K562 (cell line): ENCODE measurements around the gene SPATA2L. TPM values are rescaled to one million over a fixed set of nuclear protein-coding genes. Genes with fewer than 3 reads are reported as not detected.

Experiments used
- CEBPG ChIP-seq, 3 experiments: fragments of 200-800 bp in 1 of 3; sonication (Bioruptor generic) in 1 of 3; sonication (generic) in 1 of 3; formaldehyde crosslinking in 1 of 3; IDR thresholded peaks in 2 of 3; conservative IDR thresholded peaks in 1 of 3; 2 replicates each; pipeline versions ENCODE4 v1.6.1 to v1.8.0; 2016 to 2022; ENCODE audit warnings: missing compliant biosample characterization in 2 of 3, missing genetic modification characterization in 2 of 3, mild to moderate bottlenecking in 1 of 3, missing genetic modification reagents in 1 of 3
- GABPB1 ChIP-seq: sonication (generic); formaldehyde crosslinking; IDR thresholded peaks from 2 replicates; pipeline ENCODE4 v1.8.0; 2022; ENCODE audit warnings: mild to moderate bottlenecking, missing genetic modification reagents
- HDAC3 ChIP-seq: fragments of 450-650 bp; IDR thresholded peaks from 2 replicates; pipeline ENCODE4 v1.6.1; 2018; ENCODE audit warnings: borderline replicate concordance, mild to moderate bottlenecking, moderate library complexity; ENCODE audit not compliant: partially characterized antibody
- HNRNPUL1 ChIP-seq: fragments of 200-400 bp; formaldehyde crosslinking; IDR thresholded peaks from 2 replicates; pipeline ENCODE4 v1.6.1; 2017; ENCODE audit warnings: low read length
- HSF4 ChIP-seq: fragments of 250-450 bp; sonication (Bioruptor Pico); IDR thresholded peaks from 2 replicates; pipeline ENCODE4 v2.1.2; 2022; ENCODE audit warnings: mild to moderate bottlenecking, moderate library complexity, borderline replicate concordance
- LARP7 ChIP-seq: fragments of 450-650 bp; IDR thresholded peaks from 2 replicates; pipeline ENCODE4 v1.6.1; 2016
- NCOA6 ChIP-seq: fragments of 450-650 bp; IDR thresholded peaks from 2 replicates; pipeline ENCODE4 v1.6.1; 2017; ENCODE audit warnings: mild to moderate bottlenecking
- NFE2L1 ChIP-seq: fragments of 450-650 bp; IDR thresholded peaks from 2 replicates; pipeline ENCODE4 v1.6.1; 2016; ENCODE audit warnings: missing genetic modification characterization, low read depth, mild to moderate bottlenecking, missing compliant biosample characterization, moderate library complexity, borderline replicate concordance
- NUFIP1 ChIP-seq: fragments of 450-650 bp; IDR thresholded peaks from 2 replicates; pipeline ENCODE4 v1.6.1; 2018; ENCODE audit not compliant: partially characterized antibody
- POLR2G ChIP-seq: fragments of 200-400 bp; formaldehyde crosslinking; IDR thresholded peaks from 2 replicates; pipeline ENCODE4 v1.6.1; 2017; ENCODE audit warnings: low read depth, mild to moderate bottlenecking, antibody characterized with exemption, low read length, moderate library complexity
- PPARD ChIP-seq: fragments of 250-450 bp; sonication (Bioruptor Pico); IDR thresholded peaks from 2 replicates; pipeline ENCODE4 v1.8.0; 2022; ENCODE audit warnings: inconsistent platforms, mild to moderate bottlenecking, moderate library complexity
- PURB ChIP-seq: sonication (generic); formaldehyde crosslinking; IDR thresholded peaks from 2 replicates; pipeline ENCODE4 v1.9.0; 2021; ENCODE audit warnings: low read depth, mild to moderate bottlenecking, missing genetic modification reagents
- SMARCA4 ChIP-seq: fragments of 450-650 bp; IDR thresholded peaks from 2 replicates; pipeline ENCODE4 v1.6.1; 2016
- SMARCB1 ChIP-seq: IDR thresholded peaks from 2 replicates; pipeline ENCODE4 v1.6.1; 2011; ENCODE audit warnings: improper control_type of control experiment, low read depth; ENCODE audit not compliant: insufficient read length
- ZBTB17 ChIP-seq: fragments of 450-650 bp; formaldehyde crosslinking; IDR thresholded peaks from 2 replicates; pipeline ENCODE4 v1.4.0; 2020; ENCODE audit warnings: mild to moderate bottlenecking
- ZEB2 ChIP-seq: fragments of 450-650 bp; IDR thresholded peaks from 2 replicates; pipeline ENCODE4 v1.6.1; 2016
- ZNF384 ChIP-seq: IDR thresholded peaks from 2 replicates; pipeline ENCODE4 v1.6.1; 2012; ENCODE audit warnings: low read depth, low read length, improper control_type of control experiment
- ZNF584 ChIP-seq: fragments of 200-800 bp; sonication (Bioruptor generic); IDR thresholded peaks from 2 replicates; pipeline ENCODE4 v1.6.1; 2016; ENCODE audit warnings: low read depth, mild to moderate bottlenecking, missing genetic modification characterization, missing compliant biosample characterization
- ZNF778 ChIP-seq: fragments of 450-650 bp; formaldehyde crosslinking; IDR thresholded peaks from 2 replicates; pipeline ENCODE4 v1.4.0; 2020; ENCODE audit warnings: mild to moderate bottlenecking, moderate library complexity
- ZNF780A ChIP-seq: fragments of 250-450 bp; sonication (Bioruptor Pico); IDR thresholded peaks from 2 replicates; pipeline ENCODE4 v1.5.0; 2021; ENCODE audit warnings: mild to moderate bottlenecking
- polyA plus RNA-seq, 8 experiments: library from polyadenylated mRNA; depleted of rRNA in 4 of 8; stranded (reverse) in 5 of 8; unstranded in 3 of 8; fragments of >200 nt; fragmentation: Nextera tagmentation in 2 of 8; fragmentation: Illumina TruSeq in 1 of 8; extraction: Ambion mirVana in 2 of 8; extraction: Trizol in 1 of 8; gene quantifications; 2 replicates each; pipeline versions ENCODE4 v1.2.1 to v1.2.3, GENCODE V29; 2011 to 2014; ENCODE audit warnings: inconsistent platforms in 1 of 8, missing spikeins in 1 of 8
- total RNA-seq, 7 experiments: library from RNA; depleted of rRNA in 6 of 7; stranded (reverse); fragments of >200 nt in 6 of 7; fragmentation: Illumina TruSeq in 2 of 7; extraction: Trizol in 2 of 7; gene quantifications; 2 replicates each; pipeline versions ENCODE4 v1.2.1 to v1.2.3, GENCODE V29; 2011 to 2021; ENCODE audit warnings: low replicate concordance in 1 of 7
- TF ChIP-seq, protein P1 (sequence below), 2 experiments: fragments of 450-650 bp; IDR thresholded peaks; 2 replicates each; pipeline ENCODE4 v1.6.1; 2016
- TF ChIP-seq, protein P2 (sequence below), 2 experiments: fragments of 450-650 bp in 1 of 2; IDR thresholded peaks; 2 replicates each; pipeline ENCODE4 v1.6.1; 2011 to 2017; ENCODE audit warnings: low read depth in 2 of 2, antibody characterized with exemption in 1 of 2, borderline replicate concordance in 1 of 2, low read length in 1 of 2, mild to moderate bottlenecking in 1 of 2, mixed read lengths in 1 of 2; ENCODE audit not compliant: control insufficient read depth in 1 of 2
- TF ChIP-seq, protein P3 (sequence below): fragments of 450-650 bp; IDR thresholded peaks from 2 replicates; pipeline ENCODE4 v1.6.1; 2016; ENCODE audit warnings: borderline replicate concordance

SPATA2L gene
- total and polyA plus RNA-seq, 9 of the 15 experiments (the other 6 are each of a cell fraction or from before 2014, with no cell fraction given), result 0.13 to 19.2 (median 4.8) TPM; not detected in 1

DNA sequence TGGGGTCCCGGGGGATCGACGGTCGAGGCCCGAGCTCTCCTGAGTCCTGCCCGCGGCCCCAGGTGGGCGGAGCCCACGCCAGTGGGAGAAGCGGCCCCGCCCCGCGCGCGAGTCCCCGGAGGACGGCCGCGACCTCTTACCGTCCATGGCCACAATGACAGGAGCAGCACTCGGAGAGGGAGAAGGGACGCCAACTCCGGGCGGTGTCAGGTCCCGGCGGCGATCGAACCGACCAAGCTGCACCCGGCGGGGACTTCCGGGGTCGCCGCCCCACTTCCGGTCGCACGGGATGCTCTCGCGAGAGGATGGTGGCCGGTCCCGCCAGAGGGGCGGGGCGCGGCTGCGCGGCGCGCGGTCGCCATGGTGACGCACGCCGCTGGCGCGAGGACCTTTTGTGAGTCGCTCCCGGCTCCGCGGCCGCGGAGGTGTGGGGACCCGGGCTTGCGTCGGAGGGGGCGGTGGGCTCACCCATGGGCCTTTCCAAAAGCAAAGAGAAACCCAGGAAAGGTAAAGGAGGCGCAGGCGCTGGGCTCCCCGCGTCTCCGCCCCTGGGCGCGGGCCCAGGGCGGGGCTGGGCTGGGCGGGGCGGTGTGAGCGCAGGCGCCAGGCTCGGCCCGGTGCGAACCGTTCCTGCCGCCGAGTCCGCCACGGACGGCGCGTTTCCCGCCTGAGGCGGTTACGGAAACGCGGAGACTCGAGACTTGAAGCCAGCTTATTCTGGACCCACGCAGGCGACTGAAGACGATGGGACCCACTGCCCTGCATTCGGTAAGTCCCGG lies 43.9 kb downstream of the SPATA2L start, which contains the start of the genes CHMP1A and SPATA33 (continued):
- TF ChIP-seq POLR2G (peak; percentile 92), SMARCA4 (no peak), ZNF584 (no peak), NUFIP1 (no peak), ZNF778 (no peak), NCOA6 (no peak), LARP7 (no peak), HNRNPUL1 (no peak), CEBPG (CRISPR knock-in tag; IDR thresholded peaks at IDR 0.05) (no peak), CEBPG (tag; conservative IDR thresholded peaks at IDR 0.05 in 1 of 2, IDR thresholded peaks at IDR 0.05 in 1 of 2) (no peak), PPARD (CRISPR knock-in tag) (no peak), SMARCB1 (no peak), GABPB1 (CRISPR knock-in tag) (peak; percentile 96), HDAC3 (no peak), ZEB2 (no peak), ZBTB17 (CRISPR knock-in tag) (peak; percentile 25; the same call in 1 of the 2 replicates), NFE2L1 (tag) (no peak), HSF4 (CRISPR knock-in tag) (no peak), PURB (CRISPR knock-in tag) (no peak), ZNF780A (CRISPR knock-in tag) (no peak), ZNF384 (no peak)
- TF ChIP-seq, protein P1, sequence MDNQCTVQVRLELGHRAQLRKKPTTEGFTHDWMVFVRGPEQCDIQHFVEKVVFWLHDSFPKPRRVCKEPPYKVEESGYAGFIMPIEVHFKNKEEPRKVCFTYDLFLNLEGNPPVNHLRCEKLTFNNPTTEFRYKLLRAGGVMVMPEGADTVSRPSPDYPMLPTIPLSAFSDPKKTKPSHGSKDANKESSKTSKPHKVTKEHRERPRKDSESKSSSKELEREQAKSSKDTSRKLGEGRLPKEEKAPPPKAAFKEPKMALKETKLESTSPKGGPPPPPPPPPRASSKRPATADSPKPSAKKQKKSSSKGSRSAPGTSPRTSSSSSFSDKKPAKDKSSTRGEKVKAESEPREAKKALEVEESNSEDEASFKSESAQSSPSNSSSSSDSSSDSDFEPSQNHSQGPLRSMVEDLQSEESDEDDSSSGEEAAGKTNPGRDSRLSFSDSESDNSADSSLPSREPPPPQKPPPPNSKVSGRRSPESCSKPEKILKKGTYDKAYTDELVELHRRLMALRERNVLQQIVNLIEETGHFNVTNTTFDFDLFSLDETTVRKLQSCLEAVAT (IDR thresholded peaks at IDR 0.05), result no peak
- TF ChIP-seq, protein P2, sequence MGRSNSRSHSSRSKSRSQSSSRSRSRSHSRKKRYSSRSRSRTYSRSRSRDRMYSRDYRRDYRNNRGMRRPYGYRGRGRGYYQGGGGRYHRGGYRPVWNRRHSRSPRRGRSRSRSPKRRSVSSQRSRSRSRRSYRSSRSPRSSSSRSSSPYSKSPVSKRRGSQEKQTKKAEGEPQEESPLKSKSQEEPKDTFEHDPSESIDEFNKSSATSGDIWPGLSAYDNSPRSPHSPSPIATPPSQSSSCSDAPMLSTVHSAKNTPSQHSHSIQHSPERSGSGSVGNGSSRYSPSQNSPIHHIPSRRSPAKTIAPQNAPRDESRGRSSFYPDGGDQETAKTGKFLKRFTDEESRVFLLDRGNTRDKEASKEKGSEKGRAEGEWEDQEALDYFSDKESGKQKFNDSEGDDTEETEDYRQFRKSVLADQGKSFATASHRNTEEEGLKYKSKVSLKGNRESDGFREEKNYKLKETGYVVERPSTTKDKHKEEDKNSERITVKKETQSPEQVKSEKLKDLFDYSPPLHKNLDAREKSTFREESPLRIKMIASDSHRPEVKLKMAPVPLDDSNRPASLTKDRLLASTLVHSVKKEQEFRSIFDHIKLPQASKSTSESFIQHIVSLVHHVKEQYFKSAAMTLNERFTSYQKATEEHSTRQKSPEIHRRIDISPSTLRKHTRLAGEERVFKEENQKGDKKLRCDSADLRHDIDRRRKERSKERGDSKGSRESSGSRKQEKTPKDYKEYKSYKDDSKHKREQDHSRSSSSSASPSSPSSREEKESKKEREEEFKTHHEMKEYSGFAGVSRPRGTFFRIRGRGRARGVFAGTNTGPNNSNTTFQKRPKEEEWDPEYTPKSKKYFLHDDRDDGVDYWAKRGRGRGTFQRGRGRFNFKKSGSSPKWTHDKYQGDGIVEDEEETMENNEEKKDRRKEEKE (IDR thresholded peaks at IDR 0.05; ENCODE audit: borderline replicate concordance in 1 of 2, control insufficient read depth in 1 of 2, low read depth in 2 of 2, low read length in 1 of 2), result no peak
- TF ChIP-seq, protein P3, sequence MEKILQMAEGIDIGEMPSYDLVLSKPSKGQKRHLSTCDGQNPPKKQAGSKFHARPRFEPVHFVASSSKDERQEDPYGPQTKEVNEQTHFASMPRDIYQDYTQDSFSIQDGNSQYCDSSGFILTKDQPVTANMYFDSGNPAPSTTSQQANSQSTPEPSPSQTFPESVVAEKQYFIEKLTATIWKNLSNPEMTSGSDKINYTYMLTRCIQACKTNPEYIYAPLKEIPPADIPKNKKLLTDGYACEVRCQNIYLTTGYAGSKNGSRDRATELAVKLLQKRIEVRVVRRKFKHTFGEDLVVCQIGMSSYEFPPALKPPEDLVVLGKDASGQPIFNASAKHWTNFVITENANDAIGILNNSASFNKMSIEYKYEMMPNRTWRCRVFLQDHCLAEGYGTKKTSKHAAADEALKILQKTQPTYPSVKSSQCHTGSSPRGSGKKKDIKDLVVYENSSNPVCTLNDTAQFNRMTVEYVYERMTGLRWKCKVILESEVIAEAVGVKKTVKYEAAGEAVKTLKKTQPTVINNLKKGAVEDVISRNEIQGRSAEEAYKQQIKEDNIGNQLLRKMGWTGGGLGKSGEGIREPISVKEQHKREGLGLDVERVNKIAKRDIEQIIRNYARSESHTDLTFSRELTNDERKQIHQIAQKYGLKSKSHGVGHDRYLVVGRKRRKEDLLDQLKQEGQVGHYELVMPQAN, result peak; percentile 88
